Measurements from ENCODE around the gene TRAPPC11.

GRCh38 chr4:183637461-183637860 lies 21.6 kb upstream of the TRAPPC11 start:
- no peak for TF ChIP-seq POLR2A (IDR thresholded peaks at IDR 0.05)
- no peak for TF ChIP-seq CTCF (IDR thresholded peaks at IDR 0.05)
- TF ChIP-seq EP300 (IDR thresholded peaks at IDR 0.05; ENCODE audit: low read depth), result no peak
- TF ChIP-seq POLR2AphosphoS5 (IDR thresholded peaks at IDR 0.05), result no peak
